Upper lobe of left lung (tissue), 6 donors: ENCODE measurements around the gene SEC31B. TPM values are rescaled to one million over a fixed set of nuclear protein-coding genes. Genes with fewer than 3 reads are reported as not detected.

ENCODE experiments used
- ATAC-seq, 2 donors: fragments of 200-7000 bp; cut with Tn5 transposase; one replicate each; pipeline ENCODE4 v1.9.1; 2022; ENCODE audit warnings: mild to moderate bottlenecking in 2 of 2, moderate library complexity in 2 of 2; ENCODE audit not compliant: low FRiP score in 2 of 2
- DNase-seq, 2 donors: peaks; one replicate each; pipeline ENCODE4 v3.0.0-alpha.2; 2019 to 2020
- H3K27ac ChIP-seq, 4 donors: fragments of 200-600 bp; sonication (generic); one replicate each; pipeline ENCODE4 v1.5.1; 2016 to 2019
- H3K27me3 ChIP-seq, 4 donors: fragments of 200-600 bp; sonication (generic); one replicate each; pipeline ENCODE4 v1.5.1; 2017 to 2019
- H3K36me3 ChIP-seq, 4 donors: fragments of 200-600 bp; sonication (generic); one replicate each; pipeline ENCODE4 v1.5.1; 2016 to 2019
- H3K4me1 ChIP-seq, 4 donors: fragments of 200-600 bp; sonication (generic); one replicate each; pipeline ENCODE4 v1.5.1; 2018 to 2019
- H3K4me3 ChIP-seq, 4 donors: fragments of 200-600 bp; sonication (generic); one replicate each; pipeline ENCODE4 v1.5.1; 2017 to 2019; ENCODE audit warnings: mild to moderate bottlenecking in 2 of 4, moderate library complexity in 1 of 4
- H3K9me3 ChIP-seq, 4 donors: fragments of 200-600 bp; sonication (generic); one replicate each; pipeline ENCODE4 v1.5.1; 2018 to 2019
- EP300 ChIP-seq, 4 donors: sonication (generic); formaldehyde crosslinking; IDR thresholded peaks; one replicate each; pipeline ENCODE4 v1.5.1; 2017; ENCODE audit warnings: antibody characterized with exemption in 4 of 4, control low read depth in 2 of 4
- POLR2A ChIP-seq, 4 donors: fragments of 450-650 bp; IDR thresholded peaks; one replicate each; pipeline ENCODE4 v1.5.1; 2016 to 2017; ENCODE audit warnings: antibody characterized with exemption in 4 of 4, mild to moderate bottlenecking in 2 of 4
- POLR2AphosphoS5 ChIP-seq, 2 donors: sonication (generic); formaldehyde crosslinking; IDR thresholded peaks; one replicate each; pipeline ENCODE4 v1.5.1; 2017; ENCODE audit warnings: antibody characterized with exemption in 2 of 2
- whole genome bisulfite sequencing, 2 donors: methylation state at CpG; one replicate each; pipeline ENCODE4 v1.1.5; 2017 to 2018; 5-methylcytosine and 5-hydroxymethylcytosine counted together
- total RNA-seq, 6 donors: library from RNA; depleted of rRNA in 4 of 6; stranded (reverse); fragments of >200 nt in 4 of 6; gene quantifications; one replicate each; pipeline versions ENCODE4 v1.1.0 to v1.2.1, GENCODE V29; 2016 to 2021
- TF ChIP-seq, protein P1 (sequence below), 6 experiments: fragments of 450-650 bp in 4 of 6; fragments of 200-600 bp in 2 of 6; sonication (generic) in 2 of 6; IDR thresholded peaks; one replicate each; pipeline ENCODE4 v1.5.1; 2016 to 2019; ENCODE audit warnings: antibody characterized with exemption in 6 of 6
- donor health status: DM: no; HTN: no; CAD: no; lungs with moderate emphysema.
- donor health status: DM: no; HTN: yes; CAD: no; lungs with severe emphysema.

The SEC31B gene
- total RNA-seq, 6 donors from 2014 or later: 3.6 to 43.0 (median 10.3) TPM

DNA sequence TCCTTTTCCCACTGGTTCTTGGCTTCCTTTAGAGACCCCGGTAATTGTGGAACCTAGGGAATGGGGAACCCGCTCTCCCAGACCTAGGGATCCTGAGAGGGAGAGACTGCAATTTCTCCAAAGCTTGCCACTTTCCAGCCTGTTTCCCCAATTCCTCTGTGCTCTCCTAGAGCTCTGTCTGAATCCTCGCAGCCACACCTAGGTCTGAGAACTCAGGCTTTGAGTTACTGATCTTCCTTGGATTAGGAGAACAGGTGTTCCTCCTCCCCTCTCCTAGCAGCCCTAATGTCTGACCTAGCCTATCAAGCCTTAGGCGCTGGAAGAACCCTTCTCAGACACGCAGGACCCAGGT, 36.9 kb downstream of the SEC31B start:
- no peak for DNase-seq
- no peak overlapping the region for H3K27ac ChIP-seq
- no peaks in the 10 kb centered on the region for H3K27me3 ChIP-seq
- H3K9me3 ChIP-seq: no peaks in the 10 kb centered on the region
- peak overlapping the region in 3 of 4 donors; percentile 46 to 60 (median 57) for H3K4me3 ChIP-seq
- H3K4me1 ChIP-seq: peaks cover 13 to 20% (median 18%) of the 10 kb centered on the region in 4 donors
- no peak for ATAC-seq
- TF ChIP-seq POLR2A (IDR thresholded peaks at IDR 0.05): no peak
- TF ChIP-seq POLR2AphosphoS5 (IDR thresholded peaks at IDR 0.05): no peak
- TF ChIP-seq, protein P1, sequence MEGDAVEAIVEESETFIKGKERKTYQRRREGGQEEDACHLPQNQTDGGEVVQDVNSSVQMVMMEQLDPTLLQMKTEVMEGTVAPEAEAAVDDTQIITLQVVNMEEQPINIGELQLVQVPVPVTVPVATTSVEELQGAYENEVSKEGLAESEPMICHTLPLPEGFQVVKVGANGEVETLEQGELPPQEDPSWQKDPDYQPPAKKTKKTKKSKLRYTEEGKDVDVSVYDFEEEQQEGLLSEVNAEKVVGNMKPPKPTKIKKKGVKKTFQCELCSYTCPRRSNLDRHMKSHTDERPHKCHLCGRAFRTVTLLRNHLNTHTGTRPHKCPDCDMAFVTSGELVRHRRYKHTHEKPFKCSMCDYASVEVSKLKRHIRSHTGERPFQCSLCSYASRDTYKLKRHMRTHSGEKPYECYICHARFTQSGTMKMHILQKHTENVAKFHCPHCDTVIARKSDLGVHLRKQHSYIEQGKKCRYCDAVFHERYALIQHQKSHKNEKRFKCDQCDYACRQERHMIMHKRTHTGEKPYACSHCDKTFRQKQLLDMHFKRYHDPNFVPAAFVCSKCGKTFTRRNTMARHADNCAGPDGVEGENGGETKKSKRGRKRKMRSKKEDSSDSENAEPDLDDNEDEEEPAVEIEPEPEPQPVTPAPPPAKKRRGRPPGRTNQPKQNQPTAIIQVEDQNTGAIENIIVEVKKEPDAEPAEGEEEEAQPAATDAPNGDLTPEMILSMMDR (IDR thresholded peaks at IDR 0.05): no peak
- TF ChIP-seq EP300 (IDR thresholded peaks at IDR 0.05): no peak
- H3K36me3 ChIP-seq: peaks cover 0 to 20% (median 8%) of the 10 kb centered on the region in 4 donors
- 37 to 48% methylated on average over 5 of the region's 5 CpGs for WGBS, 2 donors

DNA sequence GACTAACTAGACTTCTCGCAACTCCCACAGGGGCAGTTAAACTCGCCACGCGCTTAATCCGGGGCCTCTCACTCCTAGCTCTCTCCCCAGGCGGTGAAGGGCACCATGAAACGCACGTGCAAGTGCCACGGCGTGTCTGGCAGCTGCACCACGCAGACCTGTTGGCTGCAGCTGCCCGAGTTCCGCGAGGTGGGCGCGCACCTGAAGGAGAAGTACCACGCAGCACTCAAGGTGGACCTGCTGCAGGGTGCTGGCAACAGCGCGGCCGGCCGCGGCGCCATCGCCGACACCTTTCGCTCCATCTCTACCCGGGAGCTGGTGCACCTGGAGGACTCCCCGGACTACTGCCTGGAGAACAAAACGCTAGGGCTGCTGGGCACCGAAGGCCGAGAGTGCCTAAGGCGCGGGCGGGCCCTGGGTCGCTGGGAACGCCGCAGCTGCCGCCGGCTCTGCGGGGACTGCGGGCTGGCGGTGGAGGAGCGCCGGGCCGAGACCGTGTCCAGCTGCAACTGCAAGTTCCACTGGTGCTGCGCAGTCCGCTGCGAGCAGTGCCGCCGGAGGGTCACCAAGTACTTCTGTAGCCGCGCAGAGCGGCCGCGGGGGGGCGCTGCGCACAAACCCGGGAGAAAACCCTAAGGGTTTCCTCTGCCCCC, 37.4 kb downstream of the SEC31B start:
- no peaks in the 10 kb centered on the region for H3K27me3 ChIP-seq
- H3K9me3 ChIP-seq: no peaks in the 10 kb centered on the region
- DNase-seq (peak; percentile 81 to 95), ATAC-seq (peak; percentile 82 to 91)
- WGBS, 2 donors: 1 to 2% methylated on average over 12 to 30 of the region's 59 CpGs
- H3K4me1 ChIP-seq: peaks cover 13 to 20% (median 18%) of the 10 kb centered on the region in 4 donors
- H3K27ac ChIP-seq: no peak overlapping the region
- TF ChIP-seq EP300 (IDR thresholded peaks at IDR 0.05) (no peak), POLR2A (IDR thresholded peaks at IDR 0.05) (no peak), POLR2AphosphoS5 (IDR thresholded peaks at IDR 0.05) (no peak)
- TF ChIP-seq, protein P1 (IDR thresholded peaks at IDR 0.05): peak; percentile 55 to 82 (median 72)
- peaks cover 0 to 15% (median 5%) of the 10 kb centered on the region in 4 donors for H3K36me3 ChIP-seq
- peak overlapping the region in 3 of 4 donors; percentile 46 to 60 (median 57) for H3K4me3 ChIP-seq

- 3 to 4% methylated on average over 9 to 19 of the region's 19 CpGs for WGBS, 2 donors
- peak overlapping the region in 1 of 4 donors; percentile 27 for H3K27ac ChIP-seq
- peaks cover 13 to 20% (median 18%) of the 10 kb centered on the region in 4 donors for H3K4me1 ChIP-seq
- ATAC-seq (peak; percentile 95 to 96), DNase-seq (peak in 1 of 2 donors; percentile 93)
- peaks cover 0 to 7% (median under 1%) of the 10 kb centered on the region in 4 donors for H3K36me3 ChIP-seq
- peak overlapping the region in 3 of 4 donors; percentile 46 to 60 (median 57) for H3K4me3 ChIP-seq
- H3K9me3 ChIP-seq: no peaks in the 10 kb centered on the region
- no peaks in the 10 kb centered on the region for H3K27me3 ChIP-seq
- TF ChIP-seq POLR2AphosphoS5 (IDR thresholded peaks at IDR 0.05): no peak
- TF ChIP-seq, protein P1 (IDR thresholded peaks at IDR 0.05): no peak
- no peak for TF ChIP-seq POLR2A (IDR thresholded peaks at IDR 0.05)
- no peak for TF ChIP-seq EP300 (IDR thresholded peaks at IDR 0.05)
Measured at GRCh38 chr10:100481462-100482081, 38.1 kb downstream of the SEC31B start.

DNA sequence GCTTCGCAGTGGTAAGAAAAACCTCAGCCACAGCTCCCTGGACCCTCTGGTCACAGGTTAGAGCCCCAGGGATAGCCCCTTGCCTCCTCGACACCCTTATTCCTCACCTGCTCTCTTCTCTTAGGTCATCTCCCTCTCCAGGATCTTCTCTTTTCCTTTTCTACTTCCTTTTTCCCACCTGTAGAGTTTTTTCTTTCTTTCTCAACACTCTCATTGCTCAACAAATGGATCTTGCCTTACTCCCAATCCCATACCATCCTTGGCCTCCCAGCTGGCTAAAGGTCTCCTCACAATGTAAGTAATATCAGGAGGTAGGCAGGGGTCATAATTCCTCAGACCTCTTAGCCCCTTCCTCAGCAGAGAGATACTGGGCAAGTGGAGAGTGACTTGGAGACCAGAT, 39.7 kb downstream of the SEC31B start:
- H3K27ac ChIP-seq: no peak overlapping the region
- no peak for ATAC-seq
- TF ChIP-seq, protein P1 (IDR thresholded peaks at IDR 0.05): no peak
- no peak for TF ChIP-seq EP300 (IDR thresholded peaks at IDR 0.05)
- no peak for TF ChIP-seq POLR2A (IDR thresholded peaks at IDR 0.05)
- no peak for TF ChIP-seq POLR2AphosphoS5 (IDR thresholded peaks at IDR 0.05)
- DNase-seq: no peak
- H3K4me1 ChIP-seq: peaks cover 13 to 20% (median 18%) of the 10 kb centered on the region in 4 donors
- peaks cover 0 to under 1% (median 0%) of the 10 kb centered on the region in 4 donors for H3K36me3 ChIP-seq
- 69 to 91% methylated on average over 1 to 2 of the region's 2 CpGs for WGBS, 2 donors
- H3K9me3 ChIP-seq: no peaks in the 10 kb centered on the region
- H3K4me3 ChIP-seq: no peak overlapping the region
- H3K27me3 ChIP-seq: no peaks in the 10 kb centered on the region
